GM21447 (cell line): ENCODE results near the gene PCBD1.

Source experiments
- ATAC-seq: cut with Tn5 transposase; IDR thresholded peaks from one replicate; pipeline ENCODE4 v1.9.1; 2021; ENCODE audit not compliant: unreplicated experiment

PCBD1 gene

GRCh38 chr10:70903262-70903921 lies 15.0 kb upstream of the PCBD1 start:
- ATAC-seq, result no peak

GRCh38 chr10:70902661-70903261 lies 14.4 kb upstream of the PCBD1 start:
- ATAC-seq, result no peak

- no peak for ATAC-seq
These were observed 13.0 kb upstream of the PCBD1 start for GRCh38 chr10:70901276-70901878.

DNA sequence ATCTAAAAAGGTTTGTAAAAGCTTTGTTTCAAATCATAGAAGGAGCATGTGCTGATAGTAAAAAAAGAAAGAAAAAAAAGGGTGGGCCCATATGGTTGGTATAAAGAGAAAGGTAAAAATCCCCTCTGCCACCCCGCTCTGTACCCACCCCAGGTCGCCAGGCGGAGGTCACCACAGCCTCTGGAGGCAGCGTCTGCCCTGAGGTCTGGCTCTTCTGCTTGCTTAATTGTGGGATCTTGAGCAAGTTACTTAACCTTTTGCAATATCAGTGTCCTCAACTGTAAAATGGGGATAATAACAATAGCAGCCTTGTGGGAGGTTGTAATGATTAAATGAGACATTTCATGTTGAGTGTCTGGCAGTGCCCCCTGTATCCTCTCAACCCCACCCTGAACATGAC lies 10.7 kb upstream of the PCBD1 start:
- ATAC-seq, result no peak

DNA sequence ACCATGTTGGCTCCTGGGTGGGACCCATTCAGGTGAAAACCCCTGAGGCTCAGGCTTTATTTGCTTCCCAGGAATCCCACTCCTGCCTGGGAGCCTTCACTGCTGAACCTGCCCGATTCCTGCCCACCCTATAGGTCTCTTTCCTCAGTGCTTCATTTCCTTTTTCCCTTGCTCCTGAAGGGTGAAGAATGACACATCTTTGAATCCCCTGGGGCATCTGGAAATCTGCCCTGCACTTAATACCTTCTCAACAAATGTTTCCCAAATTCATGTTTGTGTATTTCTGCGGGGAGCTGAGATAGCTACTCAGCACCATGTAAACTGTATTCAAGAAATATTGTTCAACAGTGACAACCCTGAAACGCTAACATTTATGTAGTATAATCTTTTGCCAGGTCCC lies 10.3 kb upstream of the PCBD1 start:
- ATAC-seq, result no peak

- no peak for ATAC-seq
These were observed 8.2 kb upstream of the PCBD1 start for GRCh38 chr10:70896551-70896950.

DNA sequence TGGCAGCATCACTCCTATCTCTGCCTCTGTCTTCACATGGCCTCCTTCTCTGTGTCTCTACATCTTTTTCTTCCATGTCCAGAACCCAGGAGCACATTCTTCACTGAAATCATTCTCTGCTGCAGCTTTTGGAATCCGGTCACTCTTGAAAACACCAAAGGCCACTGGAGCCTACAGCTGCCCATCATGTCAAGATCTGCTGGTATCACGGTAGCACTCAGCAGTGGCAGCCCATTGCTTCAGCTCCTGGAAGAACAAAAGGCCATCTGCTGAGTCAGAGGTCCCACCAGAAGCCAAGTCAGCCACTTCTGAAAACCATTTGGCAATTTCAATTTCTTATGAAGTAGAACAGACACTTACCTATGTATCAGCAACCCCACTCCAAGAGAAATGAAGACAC lies 6.1 kb upstream of the PCBD1 start:
- ATAC-seq, result no peak

- ATAC-seq, result no peak
These were observed 5.1 kb upstream of the PCBD1 start for GRCh38 chr10:70893227-70894006.

DNA sequence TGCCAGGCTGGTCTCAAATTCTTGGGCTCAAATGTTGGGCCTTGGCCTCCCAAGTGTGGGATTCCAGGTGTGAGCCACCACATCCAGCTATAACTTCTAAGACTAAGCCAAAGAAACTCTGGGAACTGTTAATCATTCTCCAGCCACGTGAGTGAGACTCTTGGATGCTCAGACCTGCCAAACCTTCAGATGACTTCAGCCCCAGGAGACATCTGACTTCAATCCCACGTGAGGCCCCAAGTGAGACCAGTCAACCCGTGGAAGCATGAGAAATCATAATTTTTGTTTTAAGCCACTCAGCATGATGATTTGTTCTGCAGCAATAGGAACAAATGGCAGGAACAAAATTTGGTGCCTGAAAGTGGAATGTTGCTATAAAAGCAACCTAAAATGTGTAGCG lies 4.3 kb upstream of the PCBD1 start:
- no peak for ATAC-seq

DNA sequence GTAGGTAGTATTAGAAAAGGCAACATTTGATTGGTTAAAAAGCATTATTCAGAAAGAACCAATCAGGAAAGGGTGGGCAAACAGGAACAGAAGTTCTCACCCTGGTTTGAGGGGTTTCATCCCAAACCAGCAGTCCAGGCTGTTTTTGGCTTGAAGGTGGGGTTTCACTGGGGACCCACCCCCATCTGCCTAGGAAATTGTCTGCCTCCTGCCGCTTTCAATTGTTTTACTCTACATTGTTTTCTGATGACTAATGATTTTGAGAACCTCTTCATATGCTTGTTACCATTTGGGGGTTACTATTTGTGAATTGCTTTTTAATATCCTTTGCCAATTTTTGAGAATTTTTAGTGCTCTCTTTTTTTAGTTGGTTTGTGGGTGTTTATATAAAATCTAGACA lies 3.3 kb upstream of the PCBD1 start:
- no peak for ATAC-seq

DNA sequence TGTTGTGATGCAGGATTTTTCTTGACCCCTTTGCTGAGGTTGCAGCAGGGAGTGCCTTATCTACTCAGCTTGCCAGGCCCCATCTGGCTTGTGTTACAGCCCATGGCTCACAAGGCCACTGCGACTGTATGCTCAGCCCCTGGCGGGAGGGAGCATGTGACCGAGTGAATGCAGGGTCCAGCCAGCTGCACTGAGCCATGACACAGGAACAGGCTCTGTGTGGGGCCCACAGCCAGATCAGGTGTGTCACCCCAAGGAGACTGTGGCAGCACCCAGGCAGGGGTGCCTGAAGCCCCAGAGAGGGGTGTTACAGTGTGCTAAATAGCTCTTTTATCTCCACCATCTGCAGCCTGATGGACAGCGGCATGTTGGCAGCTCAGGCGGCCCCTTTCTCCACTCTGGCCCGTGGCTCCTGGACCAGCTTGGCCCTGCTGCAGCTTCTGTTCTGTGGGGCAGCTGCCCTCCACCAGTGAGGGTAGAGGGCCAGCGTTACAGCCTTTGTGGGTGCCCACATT lies 2.6 kb upstream of the PCBD1 start:
- ATAC-seq, result no peak

- ATAC-seq, result no peak
These were observed 926 bp upstream of the PCBD1 start for GRCh38 chr10:70889291-70889690.

DNA sequence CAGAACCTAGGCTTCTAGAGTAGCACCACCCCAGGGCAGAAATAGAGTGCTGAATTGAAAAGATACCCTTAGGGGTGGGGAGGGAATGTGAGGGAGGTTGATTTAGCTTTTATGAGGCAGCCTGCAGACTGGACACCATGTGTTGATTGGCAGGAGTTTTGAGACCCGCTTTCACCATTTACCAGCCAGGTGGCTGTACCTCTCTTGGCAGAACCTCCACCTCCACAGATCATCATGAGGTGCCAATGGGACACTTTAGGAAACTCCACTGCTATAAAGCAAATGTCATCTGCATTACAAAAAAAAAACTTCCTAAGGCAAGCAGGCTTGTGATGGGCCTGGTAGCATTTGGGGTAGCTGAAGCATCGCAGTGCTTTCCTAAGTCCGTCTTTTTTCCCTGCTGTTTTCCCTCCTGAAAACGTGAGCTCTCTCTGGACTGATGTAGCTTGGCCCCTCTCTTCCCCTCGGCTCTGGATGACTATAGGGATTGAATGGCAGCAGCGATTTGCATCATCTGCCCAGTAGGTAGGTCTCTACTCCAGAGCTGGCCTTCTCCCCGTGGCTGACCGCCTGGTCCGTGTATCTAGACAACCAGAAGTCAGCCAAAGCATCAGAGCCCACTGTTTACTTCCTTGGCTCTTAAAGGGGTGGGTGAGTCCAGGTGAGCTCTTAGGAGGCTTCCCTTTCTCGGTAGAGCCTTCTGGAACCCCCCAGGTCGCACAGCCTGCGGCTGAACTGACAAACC lies 1.3 kb downstream of the PCBD1 start:
- no peak for ATAC-seq

- no peak for ATAC-seq
These were observed 2.1 kb downstream of the PCBD1 start for GRCh38 chr10:70885931-70886903.

- ATAC-seq, result no peak
These were observed 2.9 kb downstream of the PCBD1 start for GRCh38 chr10:70885481-70885880.

GRCh38 chr10:70884741-70885140 lies 3.6 kb downstream of the PCBD1 start:
- no peak for ATAC-seq

- no peak for ATAC-seq
These were observed 8.3 kb downstream of the PCBD1 start for GRCh38 chr10:70880077-70880534.

GRCh38 chr10:70879207-70879606 lies 9.2 kb downstream of the PCBD1 start:
- ATAC-seq, result no peak

DNA sequence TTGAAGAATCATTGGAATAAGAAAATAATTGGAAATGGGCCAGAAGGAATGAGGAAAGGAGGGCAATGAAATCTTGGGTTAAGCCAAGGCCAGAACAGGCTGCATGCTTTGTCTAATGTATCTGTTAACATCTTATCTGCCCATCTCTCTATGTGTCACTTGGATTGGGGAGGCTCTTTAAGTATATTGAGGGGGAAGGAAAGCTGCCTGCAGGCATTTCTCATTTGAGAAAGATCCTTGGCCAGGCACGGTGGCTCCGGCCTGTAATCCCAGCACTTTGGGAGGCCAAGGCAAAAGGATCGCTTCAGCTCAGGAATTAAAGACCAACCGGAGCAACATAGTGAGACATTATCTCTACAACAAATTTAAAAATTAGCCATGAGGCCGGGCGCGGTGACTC lies 14.3 kb downstream of the PCBD1 start:
- no peak for ATAC-seq

GRCh38 chr10:70872291-70872690 lies 16.1 kb downstream of the PCBD1 start:
- ATAC-seq, result no peak
